Tibial nerve (tissue), 4 donors: ENCODE measurements around the gene SPSB4.

Experiments used
- CTCF ChIP-seq, 5 experiments: fragments of 200-600 bp in 3 of 5; fragments of 450-650 bp in 2 of 5; sonication (generic) in 3 of 5; IDR thresholded peaks; one replicate each; pipeline ENCODE4 v1.5.1; 2016 to 2019; ENCODE audit warnings: antibody characterized with exemption in 5 of 5, mild to moderate bottlenecking in 3 of 5, moderate library complexity in 2 of 5
- EP300 ChIP-seq, 2 donors: sonication (generic); formaldehyde crosslinking; IDR thresholded peaks; one replicate each; pipeline ENCODE4 v1.6.1; 2017; ENCODE audit warnings: antibody characterized with exemption in 2 of 2, mild to moderate bottlenecking in 1 of 2
- POLR2A ChIP-seq, 2 donors: fragments of 450-650 bp; IDR thresholded peaks; one replicate each; pipeline ENCODE4 v1.6.1; 2017; ENCODE audit warnings: antibody characterized with exemption in 2 of 2, mild to moderate bottlenecking in 2 of 2, moderate library complexity in 2 of 2

GRCh38 chr3:141096981-141097380, 45.8 kb downstream of the SPSB4 start:
- no peak for TF ChIP-seq CTCF (IDR thresholded peaks at IDR 0.05)
- TF ChIP-seq EP300 (IDR thresholded peaks at IDR 0.05), result no peak
- no peak for TF ChIP-seq POLR2A (IDR thresholded peaks at IDR 0.05)
